Measurements from ENCODE around the gene CSNK2B.

GRCh38 chr6:31692353-31692752 lies 26.5 kb downstream of the CSNK2B start:
- TF ChIP-seq EZH2phosphoT487 (IDR thresholded peaks at IDR 0.05; ENCODE audit: low read length) (no peak), CTCF (IDR thresholded peaks at IDR 0.05; ENCODE audit: low read length) (no peak), EZH2 (optimal IDR thresholded peaks at IDR 0.05; ENCODE audit: low read depth, low read length) (no peak)
